Mesothelial cell of epicardium (in vitro differentiated cells): ENCODE data around the gene GALNT2. TPM values are rescaled to one million over a fixed set of nuclear protein-coding genes. Genes with fewer than 3 reads are reported as not detected.

Source experiments
- DNase-seq, 2 experiments: peaks; one replicate each; pipeline ENCODE4 v3.0.0; 2021; ENCODE audit warnings: low spot score in 2 of 2; ENCODE audit not compliant: unreplicated experiment in 2 of 2
- H3K27ac Mint-ChIP-seq: 2 replicates; pipeline ENCODE4 v1.8.0; 2021; ENCODE audit warnings: mixed read lengths
- H3K27me3 Mint-ChIP-seq: 2 replicates; pipeline ENCODE4 v1.8.0; 2021; ENCODE audit warnings: low read depth, mixed read lengths
- H3K36me3 Mint-ChIP-seq: 2 replicates; pipeline ENCODE4 v1.8.0; 2021; ENCODE audit warnings: mixed read lengths
- H3K4me1 Mint-ChIP-seq: 2 replicates; pipeline ENCODE4 v1.8.0; 2021; ENCODE audit warnings: mixed read lengths
- H3K4me3 Mint-ChIP-seq: 2 replicates; pipeline ENCODE4 v1.8.0; 2021; ENCODE audit warnings: mild to moderate bottlenecking, moderate library complexity, mixed read lengths
- H3K9me3 Mint-ChIP-seq: 2 replicates; pipeline ENCODE4 v1.8.0; 2021; ENCODE audit warnings: mixed read lengths
- total RNA-seq: library from RNA; stranded (reverse); gene quantifications from 3 replicates; pipeline ENCODE4 v1.2.1, GENCODE V29; 2021
- TF ChIP-seq, protein P1 (sequence below): fragments of 200-600 bp; sonication (generic); IDR thresholded peaks from one replicate; pipeline ENCODE4 v1.5.0; 2021; ENCODE audit warnings: antibody characterized with exemption; ENCODE audit not compliant: unreplicated experiment

GALNT2 gene
- total RNA-seq, 1 donor from 2014 or later: 48.3 TPM

DNA sequence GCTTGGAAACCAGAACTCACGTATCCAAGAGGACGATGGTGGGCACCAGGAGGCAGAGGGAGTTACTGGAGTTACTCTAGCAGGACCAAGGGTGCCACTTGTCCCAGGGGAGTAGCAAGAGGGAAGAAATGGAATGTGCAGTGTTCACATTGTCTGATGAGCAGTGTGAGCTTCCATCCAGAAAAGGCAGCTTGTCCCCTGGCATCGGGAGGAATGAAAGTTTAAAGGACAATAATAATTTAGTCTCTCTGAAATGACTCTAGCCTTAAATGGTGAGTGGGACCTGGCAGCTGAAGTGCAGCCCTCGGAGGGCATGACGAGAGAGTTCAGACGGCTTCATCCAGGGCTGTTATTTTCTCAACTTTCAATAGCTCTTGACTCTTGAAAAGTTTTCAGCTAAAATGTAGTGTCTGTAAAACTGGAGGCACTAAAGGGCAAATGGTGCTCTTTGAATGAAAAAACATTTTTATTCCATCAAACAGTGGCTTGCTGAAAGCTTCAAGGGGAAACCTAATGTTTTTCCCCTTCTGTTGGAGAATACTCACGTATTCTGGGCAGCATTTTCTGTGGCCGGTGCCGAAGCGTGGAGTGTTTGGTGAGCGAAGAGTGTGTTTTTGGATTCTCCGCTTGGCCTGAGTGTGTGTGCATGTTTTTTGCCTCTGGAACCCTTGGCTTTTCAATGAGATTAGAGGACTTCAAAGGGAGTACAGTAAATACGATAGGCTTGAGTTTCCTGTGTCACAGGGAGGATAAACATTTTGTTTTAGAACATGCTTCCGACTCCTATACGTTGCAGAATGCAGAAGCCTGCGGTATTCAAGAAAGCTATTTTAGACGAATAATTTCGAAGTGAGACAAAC is 157.3 kb downstream of the GALNT2 start:
- Mint-ChIP-seq H3K9me3 (no peaks in the 10 kb centered on the region), H3K27ac (no peak overlapping the region), H3K4me1 (peaks cover 4% of the 10 kb centered on the region), H3K4me3 (no peak overlapping the region), H3K27me3 (no peaks in the 10 kb centered on the region), H3K36me3 (no peaks in the 10 kb centered on the region)
- no peak for DNase-seq
- TF ChIP-seq, protein P1, sequence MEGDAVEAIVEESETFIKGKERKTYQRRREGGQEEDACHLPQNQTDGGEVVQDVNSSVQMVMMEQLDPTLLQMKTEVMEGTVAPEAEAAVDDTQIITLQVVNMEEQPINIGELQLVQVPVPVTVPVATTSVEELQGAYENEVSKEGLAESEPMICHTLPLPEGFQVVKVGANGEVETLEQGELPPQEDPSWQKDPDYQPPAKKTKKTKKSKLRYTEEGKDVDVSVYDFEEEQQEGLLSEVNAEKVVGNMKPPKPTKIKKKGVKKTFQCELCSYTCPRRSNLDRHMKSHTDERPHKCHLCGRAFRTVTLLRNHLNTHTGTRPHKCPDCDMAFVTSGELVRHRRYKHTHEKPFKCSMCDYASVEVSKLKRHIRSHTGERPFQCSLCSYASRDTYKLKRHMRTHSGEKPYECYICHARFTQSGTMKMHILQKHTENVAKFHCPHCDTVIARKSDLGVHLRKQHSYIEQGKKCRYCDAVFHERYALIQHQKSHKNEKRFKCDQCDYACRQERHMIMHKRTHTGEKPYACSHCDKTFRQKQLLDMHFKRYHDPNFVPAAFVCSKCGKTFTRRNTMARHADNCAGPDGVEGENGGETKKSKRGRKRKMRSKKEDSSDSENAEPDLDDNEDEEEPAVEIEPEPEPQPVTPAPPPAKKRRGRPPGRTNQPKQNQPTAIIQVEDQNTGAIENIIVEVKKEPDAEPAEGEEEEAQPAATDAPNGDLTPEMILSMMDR: no peak

GRCh38 chr1:230226007-230226800 is 159.2 kb downstream of the GALNT2 start:
- TF ChIP-seq, protein P1: no peak
- DNase-seq: no peak
- H3K27ac Mint-ChIP-seq: no peak overlapping the region
- no peak overlapping the region for H3K4me3 Mint-ChIP-seq
- no peaks in the 10 kb centered on the region for H3K27me3 Mint-ChIP-seq
- no peaks in the 10 kb centered on the region for H3K9me3 Mint-ChIP-seq
- H3K4me1 Mint-ChIP-seq: peaks cover 4% of the 10 kb centered on the region
- H3K36me3 Mint-ChIP-seq: no peaks in the 10 kb centered on the region

GRCh38 chr1:230226814-230227213 is 159.8 kb downstream of the GALNT2 start:
- TF ChIP-seq, protein P1: no peak
- no peak for DNase-seq
- no peak overlapping the region for H3K27ac Mint-ChIP-seq
- H3K36me3 Mint-ChIP-seq: no peaks in the 10 kb centered on the region
- no peak overlapping the region for H3K4me3 Mint-ChIP-seq
- H3K9me3 Mint-ChIP-seq: no peaks in the 10 kb centered on the region
- H3K4me1 Mint-ChIP-seq: peaks cover 7% of the 10 kb centered on the region
- H3K27me3 Mint-ChIP-seq: no peaks in the 10 kb centered on the region

DNA sequence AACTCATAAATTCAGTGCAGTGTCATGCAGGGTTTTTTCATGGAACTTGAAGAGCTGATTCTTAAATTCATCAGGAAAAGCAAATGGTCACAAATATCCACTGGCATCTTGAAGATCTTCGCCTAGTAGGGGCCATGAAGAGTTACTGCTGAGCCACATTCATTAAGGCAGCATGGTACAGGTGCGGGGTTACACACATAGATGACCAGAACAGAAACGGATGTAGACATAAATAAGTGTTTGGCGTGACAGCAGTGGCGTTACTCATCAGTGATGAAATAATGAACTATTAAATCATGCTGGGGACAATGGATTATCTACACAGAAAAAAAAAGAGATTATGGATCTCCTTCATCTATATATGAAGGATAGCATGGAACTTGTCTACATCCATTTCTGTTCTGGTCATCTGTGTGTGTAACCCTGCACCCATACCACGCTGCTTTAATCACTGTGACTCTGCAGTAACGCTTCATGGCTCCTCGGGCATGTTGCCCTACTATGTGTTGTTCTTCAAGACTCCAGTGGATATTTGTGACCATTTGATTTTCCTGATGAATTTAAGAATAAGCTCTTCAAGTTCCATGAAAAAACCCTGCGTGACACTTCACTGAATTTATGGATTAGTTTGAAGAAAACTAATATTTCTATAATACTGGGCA is 161.3 kb downstream of the GALNT2 start:
- Mint-ChIP-seq H3K4me1 (peaks cover 13% of the 10 kb centered on the region), H3K36me3 (no peaks in the 10 kb centered on the region), H3K9me3 (no peaks in the 10 kb centered on the region), H3K27me3 (no peaks in the 10 kb centered on the region), H3K4me3 (no peak overlapping the region), H3K27ac (no peak overlapping the region)
- DNase-seq: no peak
- TF ChIP-seq, protein P1: no peak

- TF ChIP-seq, protein P1: no peak
- Mint-ChIP-seq H3K4me3 (no peak overlapping the region), H3K27ac (no peak overlapping the region), H3K9me3 (no peaks in the 10 kb centered on the region), H3K36me3 (no peaks in the 10 kb centered on the region), H3K27me3 (no peaks in the 10 kb centered on the region), H3K4me1 (peaks cover 9% of the 10 kb centered on the region)
- no peak for DNase-seq
These were observed 163.2 kb downstream of the GALNT2 start for GRCh38 chr1:230230273-230230672.
